ENCODE results near the gene GALM.
"Not testable (repeated sequence)": the region's sequence is repeated elsewhere in the genome, so short reads cannot be mapped to it uniquely, and the experiment has no call there.

Gene GALM

DNA sequence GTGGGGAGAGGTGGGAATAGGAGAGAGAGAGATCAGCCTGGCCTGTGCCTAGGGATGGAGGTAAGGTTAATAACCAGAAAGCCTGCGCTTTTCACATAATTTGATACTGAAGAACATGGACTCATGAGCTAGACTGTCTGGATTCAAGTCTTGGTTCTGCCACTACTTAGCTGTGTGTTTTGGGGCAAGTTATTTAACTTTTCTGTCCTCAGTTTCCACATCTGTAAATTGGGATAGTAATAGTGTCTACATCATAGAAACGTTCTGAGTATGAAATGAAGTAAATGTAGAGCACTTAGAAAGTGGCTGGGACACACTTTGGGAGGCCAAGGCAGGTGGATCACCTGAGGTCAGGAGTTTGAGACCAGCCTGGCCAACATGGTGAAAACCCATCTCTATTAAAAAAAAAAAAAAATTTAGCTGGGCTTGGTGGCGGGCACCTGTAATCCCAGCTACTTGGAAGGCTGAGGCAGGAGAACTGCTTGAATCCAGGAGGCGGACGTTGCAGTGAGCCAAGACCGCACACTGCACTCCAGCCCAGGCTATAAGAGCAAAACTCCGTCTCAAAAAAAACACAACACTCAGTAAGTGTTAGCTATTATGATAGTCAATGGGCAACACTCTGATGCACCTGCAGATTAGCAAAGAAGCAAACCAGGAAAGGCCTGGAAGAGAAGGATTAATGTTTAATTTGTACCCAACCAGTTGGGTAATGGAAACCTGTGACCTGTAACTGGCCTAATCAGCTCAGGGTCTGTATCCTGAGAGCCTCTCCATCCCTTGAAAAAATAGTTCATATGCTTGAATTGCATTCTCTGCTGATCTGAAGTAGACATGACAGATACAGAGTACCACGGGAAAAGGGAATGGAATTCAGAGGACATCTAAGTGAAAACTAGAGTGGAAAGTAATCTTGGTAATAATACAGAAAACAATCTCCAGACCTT lies 6.8 kb downstream of the GALM start:
- H3K4me2 ChIP-seq (ENCODE audit: low read length), result no peak overlapping the region
- H2AFZ ChIP-seq (ENCODE audit: low read depth, low read length), result no peak overlapping the region
- TF ChIP-seq EZH2phosphoT487 (IDR thresholded peaks at IDR 0.05; ENCODE audit: low read depth), result no peak
- TF ChIP-seq, protein P1, sequence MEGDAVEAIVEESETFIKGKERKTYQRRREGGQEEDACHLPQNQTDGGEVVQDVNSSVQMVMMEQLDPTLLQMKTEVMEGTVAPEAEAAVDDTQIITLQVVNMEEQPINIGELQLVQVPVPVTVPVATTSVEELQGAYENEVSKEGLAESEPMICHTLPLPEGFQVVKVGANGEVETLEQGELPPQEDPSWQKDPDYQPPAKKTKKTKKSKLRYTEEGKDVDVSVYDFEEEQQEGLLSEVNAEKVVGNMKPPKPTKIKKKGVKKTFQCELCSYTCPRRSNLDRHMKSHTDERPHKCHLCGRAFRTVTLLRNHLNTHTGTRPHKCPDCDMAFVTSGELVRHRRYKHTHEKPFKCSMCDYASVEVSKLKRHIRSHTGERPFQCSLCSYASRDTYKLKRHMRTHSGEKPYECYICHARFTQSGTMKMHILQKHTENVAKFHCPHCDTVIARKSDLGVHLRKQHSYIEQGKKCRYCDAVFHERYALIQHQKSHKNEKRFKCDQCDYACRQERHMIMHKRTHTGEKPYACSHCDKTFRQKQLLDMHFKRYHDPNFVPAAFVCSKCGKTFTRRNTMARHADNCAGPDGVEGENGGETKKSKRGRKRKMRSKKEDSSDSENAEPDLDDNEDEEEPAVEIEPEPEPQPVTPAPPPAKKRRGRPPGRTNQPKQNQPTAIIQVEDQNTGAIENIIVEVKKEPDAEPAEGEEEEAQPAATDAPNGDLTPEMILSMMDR (IDR thresholded peaks at IDR 0.05; ENCODE audit: low read depth, low read length), result no peak
- H3K27me3 ChIP-seq (ENCODE audit: low read depth, low read length), result no peaks in the 10 kb centered on the region
- H3K9ac ChIP-seq (ENCODE audit: low read length), result no peak overlapping the region
- H3K9me3 ChIP-seq (ENCODE audit: insufficient read depth, low read length), result no peaks in the 10 kb centered on the region
- H4K20me1 ChIP-seq (ENCODE audit: insufficient read depth, low read length), result no peaks in the 10 kb centered on the region
- H3K27ac ChIP-seq (ENCODE audit: low read length), result no peak overlapping the region
- H3K36me3 ChIP-seq (replicated peaks; ENCODE audit: low read depth, low read length), result no peaks in the 10 kb centered on the region
- 0 out of 2 replicates have a peak, but pooled peaks cover 1% of the 10 kb centered on the region for H3K4me1 ChIP-seq (ENCODE audit: low read length)
- no peaks in the 10 kb centered on the region for H3K79me2 ChIP-seq (ENCODE audit: low read length)
- H3K4me3 ChIP-seq (ENCODE audit: low read length), result no peak overlapping the region

DNA sequence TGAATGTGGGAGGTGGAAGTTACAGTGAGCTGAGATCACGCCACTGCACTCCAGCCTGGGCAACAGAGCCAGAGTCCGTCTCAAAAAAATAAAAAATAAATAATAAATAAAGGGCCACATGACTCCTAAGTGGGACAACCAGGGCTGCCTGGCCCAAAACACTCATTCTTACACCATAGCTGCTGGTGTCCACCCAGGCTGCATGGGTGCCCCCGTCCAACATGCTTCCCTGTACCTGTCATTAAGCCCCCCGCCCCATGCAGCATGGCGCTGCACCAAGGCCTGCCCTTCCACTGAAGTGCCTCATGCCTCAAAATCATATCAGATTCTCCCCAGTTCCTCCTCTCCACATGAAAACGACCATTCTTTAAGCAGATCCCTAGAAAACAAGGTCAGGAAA lies 10.8 kb downstream of the GALM start:
- H4K20me1 ChIP-seq (ENCODE audit: insufficient read depth, low read length), result no peaks in the 10 kb centered on the region
- H3K36me3 ChIP-seq (replicated peaks; ENCODE audit: low read depth, low read length), result no peaks in the 10 kb centered on the region
- no peak overlapping the region for H3K27ac ChIP-seq (ENCODE audit: low read length)
- H3K4me1 ChIP-seq (ENCODE audit: low read length), result no peaks in the 10 kb centered on the region
- no peak overlapping the region for H2AFZ ChIP-seq (ENCODE audit: low read depth, low read length)
- no peaks in the 10 kb centered on the region for H3K9me3 ChIP-seq (ENCODE audit: insufficient read depth, low read length)
- no peak overlapping the region for H3K4me2 ChIP-seq (ENCODE audit: low read length)
- H3K4me3 ChIP-seq (ENCODE audit: low read length), result no peak overlapping the region
- TF ChIP-seq EZH2phosphoT487 (IDR thresholded peaks at IDR 0.05; ENCODE audit: low read depth), result no peak
- TF ChIP-seq, protein P1 (IDR thresholded peaks at IDR 0.05; ENCODE audit: low read depth, low read length), result no peak
- H3K27me3 ChIP-seq (ENCODE audit: low read depth, low read length), result no peaks in the 10 kb centered on the region
- H3K79me2 ChIP-seq (ENCODE audit: low read length), result no peaks in the 10 kb centered on the region
- no peak overlapping the region for H3K9ac ChIP-seq (ENCODE audit: low read length)

DNA sequence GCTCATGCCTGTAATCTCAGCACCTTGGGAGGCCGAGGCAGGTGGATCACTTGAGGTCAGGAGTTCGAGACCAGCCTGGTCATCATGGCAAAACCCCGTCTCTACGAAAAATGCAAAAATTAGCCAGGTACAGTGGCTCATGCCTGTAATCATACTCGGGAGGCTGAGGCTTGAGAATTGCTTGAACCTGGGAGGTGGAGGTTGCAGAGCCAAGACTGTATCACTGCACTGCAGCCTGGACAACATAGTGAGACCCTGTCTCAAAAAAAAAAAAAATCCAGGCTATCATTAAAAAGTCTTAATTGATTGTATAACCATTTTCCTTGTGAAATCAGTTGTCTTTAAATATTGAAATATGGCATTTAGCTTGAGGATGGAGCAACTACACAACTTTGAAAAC lies 15.0 kb downstream of the GALM start:
- H3K4me2 ChIP-seq (ENCODE audit: low read length); H3K4me3 ChIP-seq (ENCODE audit: low read length); H3K79me2 ChIP-seq (ENCODE audit: low read length); H3K4me1 ChIP-seq (ENCODE audit: low read length); H3K27me3 ChIP-seq (ENCODE audit: low read depth, low read length); H4K20me1 ChIP-seq (ENCODE audit: insufficient read depth, low read length); H3K36me3 ChIP-seq (replicated peaks; ENCODE audit: low read depth, low read length); H3K27ac ChIP-seq (ENCODE audit: low read length); H3K9ac ChIP-seq (ENCODE audit: low read length); H3K9me3 ChIP-seq (ENCODE audit: insufficient read depth, low read length); H2AFZ ChIP-seq (ENCODE audit: low read depth, low read length): not testable (repeated sequence)

DNA sequence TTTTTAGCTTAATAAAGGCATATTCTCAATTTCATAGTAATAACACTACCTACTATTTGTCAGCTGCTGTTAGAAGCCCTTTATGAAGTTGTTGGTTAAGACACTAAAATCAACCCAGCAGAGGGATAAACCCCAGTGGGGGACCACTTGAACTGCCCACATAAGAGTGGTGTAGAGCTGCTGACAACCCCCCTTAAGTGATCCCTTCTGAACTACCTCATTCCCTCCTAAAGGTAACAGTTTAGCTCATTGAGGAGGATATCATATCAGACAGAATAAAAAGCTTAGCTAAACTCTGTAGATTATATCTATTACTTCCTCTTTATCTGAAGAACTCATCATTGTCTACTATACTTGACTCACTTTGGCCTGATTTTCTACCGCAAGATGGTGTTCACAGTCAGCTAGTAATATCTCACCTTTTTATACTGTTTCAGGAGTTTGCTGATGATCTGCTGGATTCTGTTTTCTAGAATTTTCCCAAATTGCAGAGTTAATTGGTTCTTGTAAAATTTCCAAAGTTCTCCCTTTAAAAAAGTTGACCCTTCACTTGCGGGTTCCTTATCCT lies 16.2 kb downstream of the GALM start:
- Histone ChIP-seq H3K27me3 (ENCODE audit: low read depth, low read length) (no peaks in the 10 kb centered on the region), H3K79me2 (ENCODE audit: low read length) (no peaks in the 10 kb centered on the region), H3K36me3 (replicated peaks; ENCODE audit: low read depth, low read length) (no peaks in the 10 kb centered on the region), H3K9ac (ENCODE audit: low read length) (no peak overlapping the region), H3K4me2 (ENCODE audit: low read length) (no peak overlapping the region), H2AFZ (ENCODE audit: low read depth, low read length) (no peak overlapping the region), H3K4me3 (ENCODE audit: low read length) (no peak overlapping the region), H3K4me1 (ENCODE audit: low read length) (no peaks in the 10 kb centered on the region), H3K27ac (ENCODE audit: low read length) (no peak overlapping the region), H4K20me1 (ENCODE audit: insufficient read depth, low read length) (no peaks in the 10 kb centered on the region), H3K9me3 (ENCODE audit: insufficient read depth, low read length) (no peaks in the 10 kb centered on the region)
- no peak for TF ChIP-seq EZH2phosphoT487 (IDR thresholded peaks at IDR 0.05; ENCODE audit: low read depth)
- TF ChIP-seq, protein P1 (IDR thresholded peaks at IDR 0.05; ENCODE audit: low read depth, low read length), result no peak

DNA sequence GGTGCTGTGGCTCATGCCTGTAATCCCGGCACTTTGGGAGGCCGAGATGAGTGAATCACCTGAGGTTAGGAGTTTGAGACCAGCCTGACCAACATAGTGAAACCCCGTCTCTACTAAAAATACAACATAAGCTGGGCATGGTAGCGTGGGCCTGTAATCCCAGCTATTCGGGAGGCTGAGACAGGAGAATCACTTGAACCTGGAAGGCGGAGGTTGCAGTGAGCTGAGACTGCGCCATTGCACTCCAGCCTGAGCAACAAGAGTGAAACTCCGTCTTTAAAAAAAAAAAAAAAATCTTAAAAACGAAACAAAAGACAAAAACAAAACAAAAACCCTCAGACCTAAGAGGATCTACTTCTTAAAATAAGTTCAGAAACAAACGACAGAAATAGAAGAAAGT lies 16.7 kb downstream of the GALM start:
- H3K4me3 ChIP-seq (ENCODE audit: low read length); H3K4me1 ChIP-seq (ENCODE audit: low read length); H3K9me3 ChIP-seq (ENCODE audit: insufficient read depth, low read length); H3K27ac ChIP-seq (ENCODE audit: low read length); H3K36me3 ChIP-seq (replicated peaks; ENCODE audit: low read depth, low read length); H3K27me3 ChIP-seq (ENCODE audit: low read depth, low read length); H2AFZ ChIP-seq (ENCODE audit: low read depth, low read length); H3K4me2 ChIP-seq (ENCODE audit: low read length); H3K79me2 ChIP-seq (ENCODE audit: low read length); H4K20me1 ChIP-seq (ENCODE audit: insufficient read depth, low read length); H3K9ac ChIP-seq (ENCODE audit: low read length): not testable (repeated sequence)

Data from OCI-LY3 (cell line).